Epidermal melanocyte (primary cell): ENCODE results near the gene PARG.
"Not testable (repeated sequence)": the region's sequence is repeated elsewhere in the genome, so short reads cannot be mapped to it uniquely, and the experiment has no call there.

Experiments used
- DNase-seq: peaks from one replicate; pipeline ENCODE4 v3.0.0; 2011; ENCODE audit warnings: low spot score; ENCODE audit not compliant: insufficient read length

PARG gene

DNA sequence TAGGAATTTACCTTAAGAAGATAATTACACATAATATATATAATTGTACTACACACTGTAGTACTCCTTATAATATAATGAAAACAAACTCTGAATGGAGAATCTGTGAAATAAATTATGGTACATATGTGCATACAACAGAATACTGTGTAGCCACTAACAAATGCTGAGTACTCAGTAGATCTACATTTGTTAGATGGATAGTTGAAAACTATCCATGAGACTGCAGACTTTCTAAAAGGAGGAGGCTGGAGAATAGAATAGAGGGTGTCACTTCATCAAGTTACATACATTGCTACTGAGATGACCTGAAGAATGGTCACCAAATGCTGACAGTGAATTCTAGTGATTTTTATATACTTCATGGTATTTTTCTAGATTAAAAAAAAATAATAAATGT lies 111.0 kb downstream of the PARG start:
- no peak for DNase-seq

DNA sequence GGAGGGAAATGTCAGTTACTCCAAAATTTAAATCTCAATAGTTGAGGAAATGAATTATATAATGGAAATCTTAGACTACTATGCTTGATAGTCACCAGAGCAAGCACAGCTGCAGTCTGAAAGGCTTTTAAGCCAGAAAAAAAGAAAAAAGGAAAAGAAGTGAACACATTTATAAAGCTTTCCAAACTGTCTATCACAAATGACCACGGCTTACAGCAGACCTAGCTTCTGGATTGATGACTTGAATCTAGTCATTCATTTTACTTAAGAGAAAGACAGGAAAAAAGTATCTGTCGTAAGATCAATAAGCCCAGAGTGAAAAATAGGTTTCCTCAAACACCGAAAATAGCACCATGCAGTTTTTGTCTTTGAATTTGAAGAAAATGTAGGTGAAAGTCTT lies 111.8 kb downstream of the PARG start:
- DNase-seq: no peak

DNA sequence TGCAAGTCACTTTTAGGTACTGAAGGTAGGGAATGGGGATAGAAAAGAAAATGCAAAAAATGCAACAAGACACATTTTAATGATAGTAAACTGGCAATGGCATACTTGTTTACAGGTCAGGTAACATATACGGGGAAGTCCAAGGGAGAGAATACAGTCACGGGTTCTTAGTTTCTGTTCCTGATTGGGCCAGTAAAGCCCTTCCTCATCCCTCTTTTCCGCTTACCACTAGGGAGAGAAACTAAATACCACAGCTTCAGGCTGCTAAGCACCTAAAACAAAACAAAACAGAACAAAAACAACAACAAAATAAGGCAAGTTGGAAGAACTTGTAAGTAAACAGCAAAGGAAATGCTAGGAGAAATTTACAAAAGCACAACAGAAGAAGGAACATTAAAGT lies 114.5 kb downstream of the PARG start:
- DNase-seq: no peak

DNA sequence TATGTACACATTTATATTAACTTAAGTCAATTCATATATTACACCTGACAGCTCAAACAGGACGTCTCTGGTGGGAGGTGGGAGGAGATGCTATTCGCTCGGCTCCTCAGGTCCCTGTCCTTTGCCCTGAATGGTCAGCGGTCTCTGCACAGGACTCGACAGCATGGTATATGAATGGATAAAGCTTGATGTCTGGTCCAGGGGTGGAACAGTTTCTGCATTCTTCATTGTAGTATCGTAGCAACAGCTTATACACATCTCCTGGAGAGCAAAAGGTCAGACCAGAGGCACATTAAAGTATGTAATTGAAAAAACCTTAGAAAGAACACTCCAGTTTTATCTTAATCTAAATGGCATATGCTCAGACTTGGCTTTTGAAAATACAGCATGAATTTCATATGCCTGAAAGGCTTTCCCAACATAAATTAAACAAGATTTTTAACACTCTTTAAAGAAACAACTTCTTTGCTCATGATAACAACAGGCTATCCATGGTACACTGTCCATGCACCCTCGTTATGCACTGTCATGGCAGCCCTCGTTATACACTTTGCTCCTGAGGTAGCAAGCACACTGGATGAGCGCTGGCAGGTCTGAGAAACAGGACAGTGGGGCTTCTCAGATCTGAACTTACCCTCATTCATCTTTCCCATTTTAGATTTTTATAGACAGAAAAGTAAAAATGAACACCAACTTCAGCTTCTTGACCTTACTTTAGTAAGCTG lies 122.4 kb downstream of the PARG start:
- DNase-seq: no peak

DNA sequence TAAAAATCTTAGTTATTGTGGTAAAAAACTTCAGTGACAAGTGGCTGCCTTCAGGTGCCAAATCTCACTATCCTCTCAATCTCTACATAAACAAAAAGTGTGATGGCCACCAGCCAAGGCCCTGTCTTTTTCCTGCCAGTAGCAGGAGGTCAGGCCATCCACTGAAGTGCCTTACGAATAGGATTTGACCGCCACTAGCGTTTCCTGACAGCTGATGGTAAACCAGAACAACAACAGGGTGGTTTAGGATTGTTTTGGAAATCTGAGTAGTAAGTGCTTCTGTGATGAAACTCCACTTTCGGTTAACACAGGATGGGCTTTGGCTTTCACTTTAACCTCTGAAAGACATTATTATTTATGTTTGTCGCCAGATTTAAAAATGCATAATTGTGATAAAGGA lies 124.0 kb downstream of the PARG start:
- no peak for DNase-seq

DNA sequence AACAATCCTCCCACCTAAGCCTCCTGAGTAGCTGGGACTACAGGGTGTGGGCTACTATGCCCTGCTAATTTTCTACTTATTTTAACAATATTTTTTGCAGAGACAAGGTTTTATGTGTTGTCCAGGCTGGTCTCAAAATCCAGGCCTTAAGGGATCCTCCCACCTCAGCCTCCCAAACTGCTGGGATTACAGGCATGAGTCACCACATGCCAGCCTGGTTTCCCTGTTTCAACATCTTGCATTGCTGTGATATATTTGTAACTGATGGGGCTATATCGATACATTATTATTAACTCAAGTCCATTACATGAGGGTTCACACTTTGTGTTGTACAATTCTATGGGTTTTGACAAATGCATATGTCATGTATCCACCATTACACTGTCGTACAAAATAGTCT lies 137.8 kb downstream of the PARG start:
- DNase-seq: no peak

DNA sequence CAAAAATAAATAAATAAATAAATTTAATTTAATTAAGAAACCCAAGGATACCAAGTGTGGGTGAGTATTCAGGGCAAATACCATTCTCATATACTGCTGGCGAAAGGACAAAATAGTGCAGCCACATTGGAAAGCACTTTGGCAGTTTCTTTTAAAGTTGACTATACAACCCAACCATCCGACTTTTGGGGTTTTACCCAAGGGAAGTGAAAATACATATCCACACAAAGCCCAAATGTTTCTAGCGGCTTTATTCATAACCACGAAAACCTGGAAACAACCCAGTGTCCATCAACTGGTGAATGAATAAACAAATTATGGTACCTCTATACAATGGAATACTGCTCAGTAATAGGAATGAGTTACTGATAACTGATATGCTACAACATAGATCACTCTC lies 143.6 kb downstream of the PARG start:
- no peak for DNase-seq

DNA sequence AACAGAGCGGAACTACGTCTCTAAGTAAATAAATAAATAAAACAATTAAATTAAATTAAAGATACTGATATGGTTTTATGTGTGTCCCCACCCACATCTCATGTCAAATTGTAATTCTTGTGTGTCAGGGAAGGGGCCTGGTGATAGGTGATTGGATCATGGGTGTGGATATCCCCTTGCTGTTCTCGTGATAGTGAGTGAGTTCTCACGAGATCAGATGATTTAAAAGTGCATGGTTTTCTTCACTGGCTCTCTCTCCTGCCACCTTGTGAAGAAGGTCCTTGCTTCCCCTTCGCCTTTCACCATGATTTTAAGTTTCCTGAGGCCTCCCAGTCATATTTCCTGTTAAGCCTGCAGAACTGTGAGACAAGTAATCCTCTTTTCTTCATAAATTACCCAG lies 150.7 kb downstream of the PARG start:
- DNase-seq: no peak

DNA sequence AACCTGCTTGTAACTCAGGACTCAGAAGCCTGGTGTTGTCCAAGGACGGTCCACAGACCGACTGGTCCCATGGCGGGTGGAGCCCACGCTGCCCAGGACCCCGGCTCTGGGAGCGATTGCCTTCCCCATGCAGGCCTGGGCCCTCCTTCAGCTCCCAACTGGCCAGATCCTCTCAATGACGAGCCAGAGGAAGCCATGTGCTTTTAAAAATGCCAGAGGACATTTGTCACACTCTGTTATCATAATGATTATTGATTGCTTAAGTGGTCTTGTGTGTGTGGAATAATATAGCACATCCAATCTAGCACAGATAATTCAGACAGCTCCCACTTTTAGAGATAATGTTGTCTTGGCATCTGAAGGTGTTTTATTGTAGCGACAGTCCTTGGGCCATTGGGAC lies 157.1 kb downstream of the PARG start:
- no peak for DNase-seq

DNA sequence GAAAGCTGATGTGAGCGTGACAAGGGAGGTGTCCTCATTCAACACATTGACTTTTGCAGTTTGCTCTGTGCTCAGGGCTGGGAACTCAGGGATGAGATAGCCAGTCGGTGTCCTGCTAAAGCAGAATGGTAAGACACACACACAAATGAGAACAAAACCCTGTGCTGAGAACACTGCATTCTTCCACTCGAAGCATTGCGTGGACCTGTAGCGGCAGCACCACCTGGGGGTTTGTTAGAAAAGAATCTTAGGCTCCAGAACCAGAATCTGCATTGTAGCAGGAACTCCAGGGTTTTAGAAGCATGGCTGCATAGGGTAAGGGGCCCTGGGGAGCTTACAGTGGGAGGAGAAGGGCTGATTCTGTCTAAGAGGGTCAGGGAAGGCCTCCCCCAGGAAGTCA lies 158.2 kb downstream of the PARG start:
- DNase-seq: no peak

DNA sequence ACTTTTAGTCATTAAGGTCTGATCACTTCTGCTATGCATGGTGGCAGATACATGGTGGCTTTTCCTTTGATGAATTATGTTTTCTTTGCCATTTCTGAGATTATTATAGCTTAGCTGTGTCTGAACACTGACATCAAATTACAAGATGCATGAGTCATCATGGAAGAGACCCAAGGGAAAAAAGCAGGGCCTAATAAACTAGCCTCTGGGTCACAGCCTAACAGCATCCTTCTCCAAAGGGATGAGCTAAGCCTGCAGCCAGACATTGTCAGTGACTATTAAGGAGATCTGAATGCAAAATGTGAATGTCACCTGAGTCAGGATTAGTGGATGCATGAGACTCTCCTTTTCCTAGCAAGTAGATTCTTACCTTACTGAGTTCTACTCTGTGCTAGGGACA lies 160.6 kb downstream of the PARG start:
- DNase-seq: no peak

DNA sequence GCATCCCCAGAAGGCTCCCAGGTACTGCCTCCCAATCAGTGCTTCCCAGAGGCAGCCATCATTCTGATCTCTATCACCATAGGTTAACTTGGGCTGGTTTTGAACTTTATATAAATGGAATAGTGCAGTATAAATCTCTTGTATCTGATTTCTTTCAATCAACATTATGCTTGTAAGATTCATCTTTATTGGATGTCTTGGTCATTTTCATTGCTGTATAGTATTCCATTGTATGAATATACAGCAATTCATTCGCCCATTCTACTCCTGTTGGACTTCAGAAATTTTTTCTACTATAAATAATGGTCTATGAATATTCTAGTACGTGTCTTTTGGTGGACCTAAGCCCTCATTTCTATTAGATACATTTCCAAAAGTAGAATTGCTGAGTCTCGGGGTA lies 163.6 kb downstream of the PARG start:
- DNase-seq: no peak

DNA sequence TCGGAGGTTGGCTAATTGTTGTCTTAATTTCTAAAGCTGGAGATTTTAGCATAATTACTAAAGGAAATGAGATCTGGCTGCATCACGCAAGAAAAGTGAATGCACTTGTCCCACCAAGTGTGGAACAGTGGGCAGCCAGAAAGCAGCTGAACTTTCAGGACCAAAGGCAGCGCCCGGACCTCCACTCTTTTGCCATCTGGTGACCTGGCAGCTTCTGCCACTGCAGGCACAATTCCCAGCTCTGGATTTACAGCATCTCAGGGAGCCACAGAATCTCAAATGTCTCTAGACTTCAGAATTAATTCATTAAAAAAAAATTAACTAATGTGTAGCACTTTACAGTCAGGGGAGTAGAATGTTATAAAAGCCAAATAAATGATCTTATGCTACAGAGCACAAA lies 165.0 kb downstream of the PARG start:
- DNase-seq: no peak

DNA sequence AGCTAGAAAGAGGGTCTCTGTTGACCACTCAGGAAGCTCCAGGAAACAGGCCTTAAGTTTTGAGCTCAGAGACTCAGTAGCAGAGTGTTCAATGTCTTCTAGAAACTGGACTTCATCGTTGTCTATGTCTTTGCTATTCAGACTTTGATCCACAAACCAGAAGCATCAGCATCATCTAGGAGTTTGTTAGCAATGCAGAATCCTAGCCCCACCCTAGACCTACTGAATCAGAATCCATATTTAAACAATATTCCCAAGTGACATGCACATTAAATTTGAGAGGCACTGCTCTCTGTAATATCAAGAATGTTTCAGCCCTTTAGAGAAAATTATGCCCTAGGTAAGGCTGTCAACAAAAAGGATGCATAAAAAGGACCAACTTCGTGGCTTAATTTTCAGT lies 166.8 kb downstream of the PARG start:
- no peak for DNase-seq

DNA sequence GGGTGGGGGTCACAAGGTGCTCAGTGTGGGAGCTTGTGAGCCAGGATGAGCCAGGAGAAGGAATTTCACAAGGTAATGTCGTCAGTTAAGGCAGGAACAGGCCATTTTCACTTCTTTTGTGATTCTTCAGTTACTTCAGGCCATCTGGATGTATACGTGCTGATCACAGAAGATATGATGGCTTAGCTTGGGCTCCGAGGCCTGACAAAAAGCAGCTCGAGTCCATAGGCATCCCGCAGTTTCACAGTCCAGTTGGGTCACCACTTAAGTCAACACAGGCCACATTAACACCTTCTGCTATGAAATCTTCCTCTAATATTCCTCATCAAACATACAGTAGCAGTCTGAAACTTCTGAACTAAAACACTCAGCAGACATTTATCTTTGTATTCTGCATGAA lies 168.9 kb downstream of the PARG start:
- not testable (repeated sequence) for DNase-seq

DNA sequence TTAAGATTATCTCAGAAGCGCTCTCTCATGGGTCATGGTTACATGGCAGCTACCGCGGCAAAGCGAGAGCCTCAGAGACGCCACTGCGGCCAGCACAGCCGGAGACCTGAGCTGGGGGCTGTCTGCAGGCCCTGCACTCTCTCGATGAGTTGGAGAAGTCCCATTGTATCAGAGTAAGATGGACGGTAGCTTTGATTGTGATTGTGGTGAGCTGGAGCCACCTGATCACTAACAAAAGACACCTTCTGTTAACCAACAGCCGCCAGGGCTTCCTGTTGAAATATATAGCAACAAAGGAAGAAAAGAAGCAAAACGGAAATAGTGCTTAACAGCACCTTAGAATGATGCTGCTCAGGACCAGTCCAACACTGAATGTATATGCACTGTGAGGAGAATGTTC lies 170.8 kb downstream of the PARG start:
- not testable (repeated sequence) for DNase-seq

DNA sequence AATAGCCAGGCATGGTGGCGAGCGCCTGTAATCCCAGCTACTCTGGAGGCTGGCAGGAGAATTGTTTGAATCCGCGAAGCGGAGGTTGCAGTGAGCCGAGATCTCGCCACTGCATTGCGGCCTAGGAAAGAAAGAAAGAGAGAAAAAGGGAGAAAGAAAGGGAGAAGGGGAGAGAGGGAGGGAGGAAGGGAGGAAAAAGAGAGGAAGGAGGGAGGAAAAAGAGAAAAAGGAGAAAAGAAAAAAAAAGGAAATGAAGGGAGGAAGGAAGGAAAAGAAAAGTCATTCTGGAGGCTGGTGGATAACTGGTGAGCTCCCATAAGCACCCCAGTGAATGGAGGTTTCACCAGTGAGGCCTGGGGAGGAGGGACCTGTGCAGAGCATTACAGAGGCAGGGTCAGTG lies 172.1 kb downstream of the PARG start:
- no peak for DNase-seq

DNA sequence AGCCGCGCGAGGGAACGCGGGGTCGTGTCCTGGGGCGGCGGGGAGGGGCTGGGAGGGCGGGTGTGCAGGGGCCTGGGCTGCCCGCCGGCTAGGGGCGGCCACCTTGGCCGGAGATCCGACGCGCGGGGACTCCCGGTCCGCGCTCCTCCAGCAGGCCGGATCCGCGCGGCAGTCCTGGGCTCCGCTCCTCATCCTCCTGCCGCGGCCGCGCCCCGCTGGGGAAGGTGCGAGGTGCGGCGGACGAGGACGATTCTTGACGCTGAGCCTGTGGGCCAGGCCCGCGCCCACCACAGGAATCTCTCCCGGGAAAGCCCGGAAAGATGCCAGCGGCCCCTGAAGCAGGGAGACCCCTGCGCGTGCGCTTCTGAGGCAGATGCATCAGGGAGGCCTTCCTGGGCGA lies 173.1 kb downstream of the PARG start:
- DNase-seq: no peak

DNA sequence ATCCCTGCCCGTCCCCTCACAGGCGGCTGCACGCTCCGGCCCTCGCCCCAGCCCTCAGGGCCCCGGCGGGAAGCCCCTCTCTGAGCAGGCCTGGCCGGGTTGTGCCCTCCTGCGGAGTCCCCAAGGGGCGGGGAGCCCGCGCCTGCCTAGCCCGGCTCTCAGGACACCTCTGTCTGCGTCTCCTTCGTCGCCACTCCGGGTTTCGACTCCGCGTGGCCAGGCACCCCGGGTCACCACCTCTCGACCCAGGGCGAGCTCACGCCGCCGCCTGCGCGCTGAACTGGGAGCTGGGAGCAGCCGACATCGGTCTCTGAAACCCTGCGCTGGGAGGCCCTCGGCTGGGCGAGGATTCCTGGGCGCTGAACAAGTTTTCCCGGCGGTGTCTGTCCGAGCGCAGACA lies 173.5 kb downstream of the PARG start:
- DNase-seq: no peak
